ENCODE data around the gene FRY.

GRCh38 chr13:32262619-32263018 lies 231.0 kb downstream of the FRY start:
- TF ChIP-seq, protein P1, sequence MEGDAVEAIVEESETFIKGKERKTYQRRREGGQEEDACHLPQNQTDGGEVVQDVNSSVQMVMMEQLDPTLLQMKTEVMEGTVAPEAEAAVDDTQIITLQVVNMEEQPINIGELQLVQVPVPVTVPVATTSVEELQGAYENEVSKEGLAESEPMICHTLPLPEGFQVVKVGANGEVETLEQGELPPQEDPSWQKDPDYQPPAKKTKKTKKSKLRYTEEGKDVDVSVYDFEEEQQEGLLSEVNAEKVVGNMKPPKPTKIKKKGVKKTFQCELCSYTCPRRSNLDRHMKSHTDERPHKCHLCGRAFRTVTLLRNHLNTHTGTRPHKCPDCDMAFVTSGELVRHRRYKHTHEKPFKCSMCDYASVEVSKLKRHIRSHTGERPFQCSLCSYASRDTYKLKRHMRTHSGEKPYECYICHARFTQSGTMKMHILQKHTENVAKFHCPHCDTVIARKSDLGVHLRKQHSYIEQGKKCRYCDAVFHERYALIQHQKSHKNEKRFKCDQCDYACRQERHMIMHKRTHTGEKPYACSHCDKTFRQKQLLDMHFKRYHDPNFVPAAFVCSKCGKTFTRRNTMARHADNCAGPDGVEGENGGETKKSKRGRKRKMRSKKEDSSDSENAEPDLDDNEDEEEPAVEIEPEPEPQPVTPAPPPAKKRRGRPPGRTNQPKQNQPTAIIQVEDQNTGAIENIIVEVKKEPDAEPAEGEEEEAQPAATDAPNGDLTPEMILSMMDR (IDR thresholded peaks at IDR 0.05), result no peak
- no peak for TF ChIP-seq POLR2A (IDR thresholded peaks at IDR 0.05)
